GM21529 (cell line): ENCODE data around the gene NAA11.

Source experiments
- ATAC-seq: cut with Tn5 transposase; IDR thresholded peaks from one replicate; pipeline ENCODE4 v1.9.1; 2021; ENCODE audit not compliant: unreplicated experiment

NAA11 gene

GRCh38 chr4:79325864-79326328 lies at the start of gene NAA11:
Gene NAA11, minus strand, starts transcription at chr4:79326061. Its CDS starts 184 bp downstream, at chr4:79325877.
- no peak for ATAC-seq

GRCh38 chr4:79370026-79370425 lies 44.2 kb upstream of the NAA11 start:
- no peak for ATAC-seq

- no peak for ATAC-seq
Measured at GRCh38 chr4:79367096-79367495, 41.2 kb upstream of the NAA11 start.

GRCh38 chr4:79366422-79366821 lies 40.6 kb upstream of the NAA11 start:
- no peak for ATAC-seq

GRCh38 chr4:79364061-79364460 lies 38.2 kb upstream of the NAA11 start:
- no peak for ATAC-seq

GRCh38 chr4:79362626-79363025 lies 36.8 kb upstream of the NAA11 start:
- no peak for ATAC-seq

GRCh38 chr4:79360006-79360405 lies 34.1 kb upstream of the NAA11 start:
- ATAC-seq, result no peak

- ATAC-seq, result no peak
Measured at GRCh38 chr4:79358438-79358837, 32.6 kb upstream of the NAA11 start.

- ATAC-seq, result no peak
Measured at GRCh38 chr4:79357365-79357764, 31.5 kb upstream of the NAA11 start.

GRCh38 chr4:79353075-79353474 lies 27.2 kb upstream of the NAA11 start:
- no peak for ATAC-seq

GRCh38 chr4:79348405-79348804 lies 22.5 kb upstream of the NAA11 start:
- ATAC-seq, result no peak

- ATAC-seq, result no peak
Measured at GRCh38 chr4:79341893-79342653, 16.2 kb upstream of the NAA11 start.

- ATAC-seq, result no peak
Measured at GRCh38 chr4:79340568-79340967, 14.7 kb upstream of the NAA11 start.

- ATAC-seq, result no peak
Measured at GRCh38 chr4:79338148-79338547, 12.3 kb upstream of the NAA11 start.

- no peak for ATAC-seq
Measured at GRCh38 chr4:79334783-79335182, 8.9 kb upstream of the NAA11 start.

GRCh38 chr4:79334341-79334740 lies 8.5 kb upstream of the NAA11 start:
- no peak for ATAC-seq

- ATAC-seq, result no peak
Measured at GRCh38 chr4:79331126-79331876, 5.4 kb upstream of the NAA11 start.

- ATAC-seq, result no peak
Measured at GRCh38 chr4:79330720-79331119, 4.9 kb upstream of the NAA11 start.

- ATAC-seq, result no peak
Measured at GRCh38 chr4:79325436-79325835, 425 bp downstream of the NAA11 start.

GRCh38 chr4:79319975-79320374 lies 5.9 kb downstream of the NAA11 start:
- ATAC-seq, result no peak

GRCh38 chr4:79317711-79318110 lies 8.2 kb downstream of the NAA11 start:
- ATAC-seq, result no peak

GRCh38 chr4:79315891-79316290 lies 10.0 kb downstream of the NAA11 start:
- no peak for ATAC-seq
